Measurements from ENCODE around the gene SLC44A3. TPM values are rescaled to one million over a fixed set of nuclear protein-coding genes. Genes with fewer than 3 reads are reported as not detected.

Gene SLC44A3
- total and polyA plus RNA-seq, 2 of the 8 experiments (the other 6 are each of a cell fraction or from before 2014, with no cell fraction given) = 4.2 to 5.0 TPM

DNA sequence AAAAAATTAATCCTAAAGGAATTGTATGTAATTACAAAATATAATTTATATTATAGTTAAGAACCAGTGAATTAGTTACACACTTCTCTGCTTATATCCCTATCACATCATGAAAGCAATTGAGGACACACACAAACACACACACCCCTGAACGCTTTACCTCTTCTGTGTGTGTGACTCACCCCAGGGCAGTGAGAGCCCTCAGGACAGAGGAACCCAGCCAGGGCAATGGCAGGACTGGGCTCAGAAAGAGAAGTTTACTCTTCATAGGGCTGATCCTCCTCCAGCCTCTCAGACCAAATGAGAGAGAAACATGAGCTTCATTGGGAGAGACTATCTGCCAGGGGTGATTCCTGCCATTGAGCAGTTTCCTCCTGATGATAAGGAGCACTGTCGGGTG, 38.1 kb downstream of the SLC44A3 start:
- Histone ChIP-seq H3K18ac (ENCODE audit: extremely low read depth, low read length) (no peak overlapping the region), H3K27ac (ENCODE audit: low read depth, low read length) (no peak overlapping the region), H4K5ac (ENCODE audit: insufficient read length, low read depth, low read length) (no peak overlapping the region), H3K4me3 (ENCODE audit: extremely low read depth in 1 of 4, insufficient read depth in 2 of 4, low read depth in 3 of 4, low read length in 4 of 4) (no peak overlapping the region), H3K14ac (ENCODE audit: insufficient read length) (no peak overlapping the region), H3K4ac (replicated peaks; ENCODE audit: insufficient read length, low read depth, low read length) (no peak overlapping the region), H3K36me3 (ENCODE audit: control insufficient read depth in 2 of 4, insufficient read depth in 4 of 4, low read length in 3 of 4) (no peaks in the 10 kb centered on the region), H3K23ac (ENCODE audit: insufficient read length) (no peak overlapping the region), H2AK5ac (ENCODE audit: low read depth, low read length) (no peak overlapping the region), H3K23me2 (ENCODE audit: low read depth, low read length) (no peaks in the 10 kb centered on the region), H3K27me3 (replicated peaks in 1 of 4; ENCODE audit: control insufficient read depth in 3 of 4, extremely low read depth in 1 of 4, insufficient read depth in 3 of 4, low read length in 3 of 4) (peaks cover 0 to 5% (median 2%) of the 10 kb centered on the region in 4 experiments; a peak in 3 of 7 replicates), H2BK20ac (ENCODE audit: low read length) (no peak overlapping the region), H4K91ac (replicated peaks; ENCODE audit: insufficient read length, low read length) (no peak overlapping the region), H2BK12ac (ENCODE audit: low read depth, low read length) (no peak overlapping the region), H4K20me1 (replicated peaks in 1 of 2; ENCODE audit: control insufficient read depth in 1 of 2, insufficient read depth in 2 of 2, low read length in 2 of 2) (no peaks in the 10 kb centered on the region), H2BK120ac (replicated peaks; ENCODE audit: low read depth, low read length) (no peak overlapping the region), H2BK15ac (ENCODE audit: low read length) (no peak overlapping the region), H3K56ac (replicated peaks; ENCODE audit: insufficient read length, low read depth, low read length) (no peak overlapping the region), H3K79me1 (ENCODE audit: low read depth, low read length) (no peaks in the 10 kb centered on the region), H3K4me1 (replicated peaks in 1 of 4; ENCODE audit: control insufficient read depth in 3 of 4, insufficient read depth in 4 of 4, low read length in 3 of 4) (peaks cover 2 to 15% (median 7%) of the 10 kb centered on the region in 4 experiments; a peak in 4 of 7 replicates), H4K8ac (ENCODE audit: extremely low read depth, insufficient read depth, low read length) (no peak overlapping the region), H2BK5ac (ENCODE audit: low read depth, low read length) (no peak overlapping the region), H3K9ac (replicated peaks in 1 of 4; ENCODE audit: extremely low read depth in 1 of 4, low read depth in 3 of 4, low read length in 3 of 4) (no peak overlapping the region), H2AFZ (ENCODE audit: low read length) (no peak overlapping the region), H3K79me2 (ENCODE audit: control insufficient read depth in 1 of 2, insufficient read depth in 2 of 2, low read length in 2 of 2) (no peaks in the 10 kb centered on the region), H3K4me2 (ENCODE audit: insufficient read depth in 1 of 2, low read depth in 2 of 2, low read length in 2 of 2) (no peak overlapping the region), H3K9me3 (ENCODE audit: insufficient read depth in 2 of 2, low read depth in 1 of 2, low read length in 1 of 2) (no peaks in the 10 kb centered on the region)
- ChIA-PET POLR2A (ENCODE audit: partially characterized antibody) (no interaction called here), CTCF (ENCODE audit: partially characterized antibody) (interaction anchor here (1.0 to 1.8 kb wide), 2 partner anchors 17 to 185 kb away, joined by 7 to 9 read pairs; no protein-coding TSS in a partner anchor)
- TF ChIP-seq RBBP5 (IDR thresholded peaks at IDR 0.05; ENCODE audit: borderline replicate concordance, low read depth, low read length) (no peak), POLR2A (IDR thresholded peaks at IDR 0.05; ENCODE audit: control extremely low read depth in 1 of 2, low read depth in 2 of 2, low read length in 2 of 2) (no peak), JUND (IDR thresholded peaks at IDR 0.05; ENCODE audit: low read length) (no peak), EZH2 (IDR thresholded peaks at IDR 0.05; ENCODE audit: low read depth, low read length, severe bottlenecking) (no peak), JUN (IDR thresholded peaks at IDR 0.05; ENCODE audit: low read depth, low read length) (no peak)
- TF ChIP-seq, protein P1, sequence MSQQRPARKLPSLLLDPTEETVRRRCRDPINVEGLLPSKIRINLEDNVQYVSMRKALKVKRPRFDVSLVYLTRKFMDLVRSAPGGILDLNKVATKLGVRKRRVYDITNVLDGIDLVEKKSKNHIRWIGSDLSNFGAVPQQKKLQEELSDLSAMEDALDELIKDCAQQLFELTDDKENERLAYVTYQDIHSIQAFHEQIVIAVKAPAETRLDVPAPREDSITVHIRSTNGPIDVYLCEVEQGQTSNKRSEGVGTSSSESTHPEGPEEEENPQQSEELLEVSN (IDR thresholded peaks at IDR 0.05) = no peak
- FAIRE-seq = no peak
- DNase-seq (ENCODE audit: low read depth in 1 of 2, low spot score in 2 of 2) = no peak
- 89% methylated on average over 2 of the region's 2 CpGs; no CpG with 5 or more reads in 1 of the 2 experiments for WGBS, 2 experiments (ENCODE audit: extremely low coverage in 1 of 2, insufficient coverage in 1 of 2, insufficient read length in 1 of 2, insufficient replicate concordance in 2 of 2, low coverage in 1 of 2, low lambda C conversion rate in 2 of 2, missing lambda C conversion rate in 1 of 2)

All from H1 (cell line).